Ectodermal cell (in vitro differentiated cells): Measurements from ENCODE around the gene PAX2. TPM values are rescaled to one million over a fixed set of nuclear protein-coding genes. Genes with fewer than 3 reads are reported as not detected.
"Not testable (repeated sequence)": the region's sequence is repeated elsewhere in the genome, so short reads cannot be mapped to it uniquely, and the experiment has no call there.

Experiments used
- H3K27ac ChIP-seq: 2 replicates; pipeline ENCODE4 v1.7.0; 2013; ENCODE audit warnings: mild to moderate bottlenecking, low read depth, low read length; ENCODE audit not compliant: insufficient read depth, poor library complexity, severe bottlenecking
- H3K27me3 ChIP-seq: 2 replicates; pipeline ENCODE4 v1.7.0; 2013; ENCODE audit warnings: mild to moderate bottlenecking, low read length; ENCODE audit not compliant: insufficient read depth, control insufficient read depth, poor library complexity, severe bottlenecking
- H3K36me3 ChIP-seq: one replicate; pipeline ENCODE4 v1.7.0; 2013; ENCODE audit warnings: low read length; ENCODE audit not compliant: control insufficient read depth, insufficient read depth
- H3K4me1 ChIP-seq: one replicate; pipeline ENCODE4 v1.7.0; 2013; ENCODE audit warnings: low read length; ENCODE audit not compliant: control insufficient read depth, insufficient read depth
- H3K4me3 ChIP-seq: 2 replicates; pipeline ENCODE4 v1.7.0; 2013; ENCODE audit warnings: low read depth, low read length, control low read depth; ENCODE audit not compliant: insufficient read depth
- H3K9me3 ChIP-seq: 2 replicates; pipeline ENCODE4 v1.7.0; 2013; ENCODE audit warnings: mild to moderate bottlenecking, low read length, moderate library complexity; ENCODE audit not compliant: control insufficient read depth
- WGBS, 2 experiments: methylation state at CpG; one replicate each; pipeline ENCODE4 v1.1.7; 2013; ENCODE audit warnings: missing lambda C conversion rate in 2 of 2; 5-methylcytosine and 5-hydroxymethylcytosine counted together
- polyA plus RNA-seq, 4 experiments: library from polyadenylated mRNA; stranded (reverse); fragments of 50-300 nt; gene quantifications; one replicate each; pipeline ENCODE4 v1.2.3, GENCODE V29; 2013

PAX2 gene
- polyA plus RNA-seq (2013, experiment 1 of 4): 6.7 TPM
- 6.2 TPM for polyA plus RNA-seq (2013, experiment 2 of 4)
- 4.1 TPM for polyA plus RNA-seq (2013, experiment 3 of 4)
- 2.4 TPM for polyA plus RNA-seq (2013, experiment 4 of 4)

DNA sequence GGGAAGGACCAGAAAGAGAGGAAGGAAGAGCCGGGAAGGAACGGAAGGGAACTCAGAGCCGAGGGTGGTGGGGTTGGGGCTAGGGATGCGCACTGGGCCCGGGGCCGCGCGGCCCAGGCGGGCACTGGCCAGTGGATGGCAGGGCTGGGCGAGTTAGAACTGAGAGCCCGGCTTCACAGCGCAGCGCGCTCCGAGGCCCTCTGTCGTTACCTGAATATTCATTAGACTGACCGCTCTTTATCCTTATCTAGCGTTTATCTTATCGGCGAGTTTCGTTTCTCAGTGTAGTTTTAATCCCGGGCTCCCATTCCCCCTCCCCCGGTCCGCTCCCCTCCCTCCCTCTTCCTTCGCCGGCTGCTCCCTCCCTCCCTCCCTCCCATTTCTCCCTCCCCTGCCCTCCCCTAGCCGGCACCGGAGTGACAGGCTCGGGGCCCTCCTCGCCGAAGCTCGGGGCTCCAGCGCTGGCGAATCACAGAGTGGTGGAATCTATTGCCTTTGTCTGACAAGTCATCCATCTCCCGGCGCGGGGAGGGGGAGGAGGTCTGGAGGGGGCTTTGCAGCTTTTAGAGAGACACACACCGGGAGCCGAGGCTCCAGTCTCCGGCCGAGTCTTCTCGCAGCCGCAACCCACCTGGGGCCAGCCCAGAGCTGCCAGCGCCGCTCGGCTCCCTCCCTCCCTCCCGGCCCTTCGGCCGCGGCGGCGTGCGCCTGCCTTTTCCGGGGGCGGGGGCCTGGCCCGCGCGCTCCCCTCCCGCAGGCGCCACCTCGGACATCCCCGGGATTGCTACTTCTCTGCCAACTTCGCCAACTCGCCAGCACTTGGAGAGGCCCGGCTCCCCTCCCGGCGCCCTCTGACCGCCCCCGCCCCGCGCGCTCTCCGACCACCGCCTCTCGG is at the start of gene PAX2:
Gene PAX2 (plus strand): TSS at position 596 of the 895 bp plus-strand sequence. CDS start 679 bp downstream, outside the sequence.
- peak within 1 kb of the TSS; percentile 49 for H3K4me3 ChIP-seq
- H3K4me1 ChIP-seq: peaks cover 53% of the 10 kb centered on the region
- H3K27me3 ChIP-seq: peaks cover 100% of the 10 kb centered on the region
- H3K9me3 ChIP-seq: no peaks in the 10 kb centered on the region
- H3K36me3 ChIP-seq: no peaks in the 10 kb centered on the region
- H3K27ac ChIP-seq: no peak within 1 kb of the TSS
- WGBS, 2 experiments: 0% methylated on average over 75 of the region's 75 CpGs

DNA sequence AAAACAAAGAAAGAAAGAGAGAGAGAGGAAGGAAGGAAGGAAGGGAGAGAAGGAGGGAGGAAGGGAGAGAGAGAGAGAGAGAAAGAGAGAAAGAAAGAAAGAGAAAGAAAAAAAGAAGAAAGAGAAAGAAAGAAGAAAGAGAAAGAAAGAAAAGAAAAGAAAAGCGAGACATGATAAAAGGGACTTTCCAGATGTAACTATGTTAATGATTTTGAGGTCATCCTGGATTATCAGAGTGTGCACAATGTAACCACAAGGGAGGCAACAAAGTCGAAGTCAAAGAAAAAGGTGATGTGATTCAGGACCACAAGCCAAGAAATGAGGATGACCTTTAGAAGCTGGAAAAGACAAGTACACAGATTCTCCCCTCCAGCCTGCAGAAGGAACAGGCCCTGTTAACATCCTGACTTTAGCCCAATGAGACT is 48.9 kb upstream of the PAX2 start:
- no peaks in the 10 kb centered on the region for H3K36me3 ChIP-seq
- 80 to 92% methylated on average over 2 of the region's 2 CpGs for WGBS, 2 experiments
- no peaks in the 10 kb centered on the region for H3K9me3 ChIP-seq
- no peak overlapping the region for H3K4me3 ChIP-seq
- H3K27me3 ChIP-seq: peaks cover 42% of the 10 kb centered on the region
- H3K4me1 ChIP-seq: no peaks in the 10 kb centered on the region
- H3K27ac ChIP-seq: no peak overlapping the region

DNA sequence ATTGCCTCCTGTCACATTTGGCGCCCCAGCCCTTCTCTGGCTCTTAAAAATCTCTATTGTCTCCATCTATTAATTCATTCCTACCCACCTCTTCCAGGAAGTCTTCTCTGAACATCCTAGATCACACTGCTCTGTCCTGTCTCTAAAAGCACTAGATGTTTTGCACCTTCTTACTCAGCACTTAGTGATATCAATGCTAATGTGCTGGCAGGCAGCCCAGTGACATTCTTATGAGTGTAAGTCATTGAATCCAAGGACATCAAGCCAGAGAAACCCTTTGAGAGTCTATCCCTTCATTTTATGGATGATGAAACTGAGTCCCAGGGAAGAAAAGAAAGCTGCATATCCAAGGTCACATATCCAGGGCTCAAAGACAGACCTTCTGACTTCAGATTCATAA is 48.3 kb upstream of the PAX2 start:
- H3K27me3 ChIP-seq: peaks cover 36% of the 10 kb centered on the region
- WGBS, 2 experiments: 79 to 86% methylated on average over 1 of the region's 1 CpG
- H3K27ac ChIP-seq: no peak overlapping the region
- H3K4me3 ChIP-seq: no peak overlapping the region
- H3K9me3 ChIP-seq: no peaks in the 10 kb centered on the region
- no peaks in the 10 kb centered on the region for H3K36me3 ChIP-seq
- no peaks in the 10 kb centered on the region for H3K4me1 ChIP-seq

DNA sequence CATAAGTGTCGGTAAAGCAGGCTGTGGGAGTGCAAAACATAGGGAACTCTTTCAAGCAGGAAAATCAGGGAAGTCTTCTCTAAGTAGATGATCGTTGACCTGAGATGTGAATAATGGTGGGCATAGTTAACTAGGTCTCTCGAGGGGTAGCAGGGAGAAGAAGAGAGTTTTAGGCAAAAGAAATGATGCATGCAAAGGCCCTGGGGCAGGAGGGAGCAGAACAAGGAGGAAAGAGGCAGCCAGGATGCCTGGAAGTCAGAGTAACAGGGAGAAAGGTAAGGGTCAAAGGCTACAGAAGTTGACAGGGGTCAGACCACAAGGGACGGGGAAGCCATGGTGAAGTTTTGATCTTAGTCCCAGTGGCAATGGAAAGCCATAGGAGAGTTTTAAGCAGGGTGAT is 47.8 kb upstream of the PAX2 start:
- H3K4me1 ChIP-seq: no peaks in the 10 kb centered on the region
- H3K36me3 ChIP-seq: no peaks in the 10 kb centered on the region
- WGBS, 2 experiments: 88 to 89% methylated on average over 4 of the region's 4 CpGs
- H3K9me3 ChIP-seq: no peaks in the 10 kb centered on the region
- H3K4me3 ChIP-seq: no peak overlapping the region
- H3K27ac ChIP-seq: no peak overlapping the region
- peaks cover 33% of the 10 kb centered on the region for H3K27me3 ChIP-seq

DNA sequence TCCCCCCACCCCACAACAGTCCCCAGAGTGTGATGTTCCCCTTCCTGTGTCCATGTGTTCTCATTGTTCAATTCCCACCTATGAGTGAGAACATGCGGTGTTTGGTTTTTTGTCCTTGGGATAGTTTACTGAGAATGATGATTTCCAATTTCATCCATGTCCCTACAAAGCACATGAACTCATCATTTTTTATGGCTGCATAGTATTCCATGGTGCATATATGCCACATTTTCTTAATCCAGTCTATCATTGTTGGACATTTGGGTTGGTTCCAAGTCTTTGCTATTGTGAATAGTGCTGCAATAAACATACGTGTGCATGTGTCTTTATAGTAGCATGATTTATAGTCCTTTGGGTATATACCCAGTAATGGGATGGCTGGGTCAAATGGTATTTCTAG is 43.7 kb upstream of the PAX2 start:
- H3K27ac ChIP-seq, H3K4me1 ChIP-seq, H3K36me3 ChIP-seq, H3K4me3 ChIP-seq, H3K9me3 ChIP-seq: not testable (repeated sequence)
- H3K27me3 ChIP-seq: peaks cover 47% of the 10 kb centered on the region
- no CpG with 5 or more reads among the region's 2 CpGs for WGBS, 2 experiments

DNA sequence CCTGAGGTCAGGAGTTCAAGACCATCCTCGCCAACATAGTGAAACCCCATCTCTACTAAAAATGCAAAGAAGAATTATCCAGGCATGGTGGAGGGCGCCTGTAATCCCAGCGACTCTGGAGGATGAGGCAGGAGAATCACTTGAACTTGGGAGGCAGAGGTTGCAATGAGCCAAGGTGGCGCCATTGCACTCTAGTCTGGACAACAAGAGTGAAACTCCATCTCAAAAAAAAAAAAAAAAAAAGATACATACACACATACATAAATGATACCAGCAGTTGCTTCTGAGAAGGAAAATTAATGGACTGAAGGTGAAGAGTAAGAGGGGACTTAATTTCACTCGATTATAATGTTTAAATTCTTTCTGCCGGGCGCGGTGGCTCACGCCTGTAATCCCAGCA is 40.2 kb upstream of the PAX2 start:
- Histone ChIP-seq H3K27me3 (peaks cover 60% of the 10 kb centered on the region), H3K4me3 (no peak overlapping the region), H3K27ac (no peak overlapping the region), H3K9me3 (no peaks in the 10 kb centered on the region), H3K4me1 (peaks cover 11% of the 10 kb centered on the region), H3K36me3 (no peaks in the 10 kb centered on the region)
- 78 to 79% methylated on average over 9 of the region's 9 CpGs for WGBS, 2 experiments

DNA sequence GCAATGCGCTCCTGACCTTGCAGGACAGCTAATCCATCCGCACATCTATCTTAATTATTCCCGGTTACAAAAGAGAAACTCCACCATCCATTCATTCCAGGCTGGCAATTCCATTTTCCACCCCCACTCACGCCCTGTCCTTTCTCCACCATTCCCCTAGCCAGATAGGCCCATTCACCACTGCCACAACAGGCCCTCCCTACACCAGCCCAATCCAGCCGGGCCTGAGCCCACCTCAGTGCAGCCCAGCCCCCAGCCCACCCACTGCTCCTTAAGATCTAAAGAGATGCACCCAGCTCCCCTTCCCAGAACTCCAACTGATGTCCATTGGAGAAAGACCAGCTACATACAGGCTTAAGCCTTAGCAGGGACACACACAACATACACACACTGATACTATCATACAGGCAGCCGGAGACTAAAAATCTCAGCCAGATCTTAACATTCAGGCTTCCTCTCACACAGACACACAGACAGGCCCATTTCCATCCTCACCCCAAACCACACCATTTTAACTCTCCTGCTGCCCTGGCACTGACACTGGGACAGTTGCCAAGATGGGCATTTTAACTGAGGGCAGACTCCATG is 38.0 kb upstream of the PAX2 start:
- H3K27me3 ChIP-seq: peaks cover 71% of the 10 kb centered on the region
- 81 to 84% methylated on average over 6 of the region's 6 CpGs for WGBS, 2 experiments
- no peaks in the 10 kb centered on the region for H3K9me3 ChIP-seq
- H3K4me1 ChIP-seq: peaks cover 22% of the 10 kb centered on the region
- no peak overlapping the region for H3K4me3 ChIP-seq
- H3K36me3 ChIP-seq: no peaks in the 10 kb centered on the region
- no peak overlapping the region for H3K27ac ChIP-seq

DNA sequence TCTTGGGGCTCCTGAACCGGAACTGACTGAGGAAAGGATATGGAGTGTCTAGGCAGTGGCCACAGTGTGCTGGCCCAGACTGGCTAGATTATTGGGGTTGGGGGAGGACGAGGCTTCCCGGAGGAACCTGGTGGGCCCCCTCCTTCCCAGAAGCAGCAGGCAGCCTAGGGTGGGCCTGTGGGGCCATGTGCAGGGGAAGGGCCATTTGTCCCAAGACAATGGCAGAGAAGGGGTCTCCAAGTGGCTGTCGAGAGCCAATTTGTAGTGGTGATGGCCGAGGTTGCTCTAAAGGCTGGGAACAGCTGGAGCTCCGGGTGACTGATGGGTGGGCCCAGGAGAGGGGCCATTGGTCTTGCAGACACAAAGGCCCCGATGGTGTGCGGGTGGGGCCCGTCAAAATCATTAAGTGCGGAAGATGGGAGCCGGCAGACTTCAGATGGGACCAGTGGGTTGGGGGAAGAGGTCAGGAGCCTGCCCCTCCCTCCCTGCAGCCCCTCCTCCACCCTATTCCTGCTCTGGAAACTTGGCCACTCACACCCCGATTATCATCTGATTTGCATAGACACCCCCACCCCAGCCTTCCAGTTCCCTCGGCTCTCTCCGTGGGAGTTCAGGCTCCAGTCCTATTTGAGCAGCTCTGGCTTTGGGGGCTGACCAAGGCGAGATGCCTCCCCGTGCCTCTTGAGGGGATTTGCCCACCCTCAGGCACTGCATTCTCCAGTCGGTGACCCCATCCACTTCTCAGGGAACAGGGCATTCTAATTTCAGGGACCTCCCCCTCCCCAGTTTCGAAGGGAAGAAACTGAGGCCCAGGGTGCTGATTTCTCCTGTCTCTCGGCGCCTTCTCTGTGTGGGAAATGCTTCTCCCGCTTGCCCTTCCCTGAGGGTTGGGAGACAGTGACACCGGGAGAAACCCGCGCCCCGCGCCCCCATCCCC is 36.0 kb upstream of the PAX2 start:
- Histone ChIP-seq H3K9me3 (no peaks in the 10 kb centered on the region), H3K27ac (no peak overlapping the region), H3K4me1 (peaks cover 32% of the 10 kb centered on the region), H3K27me3 (peaks cover 86% of the 10 kb centered on the region), H3K36me3 (no peaks in the 10 kb centered on the region), H3K4me3 (peak overlapping the region; percentile 23)
- 21 to 25% methylated on average over 26 of the region's 26 CpGs for WGBS, 2 experiments

DNA sequence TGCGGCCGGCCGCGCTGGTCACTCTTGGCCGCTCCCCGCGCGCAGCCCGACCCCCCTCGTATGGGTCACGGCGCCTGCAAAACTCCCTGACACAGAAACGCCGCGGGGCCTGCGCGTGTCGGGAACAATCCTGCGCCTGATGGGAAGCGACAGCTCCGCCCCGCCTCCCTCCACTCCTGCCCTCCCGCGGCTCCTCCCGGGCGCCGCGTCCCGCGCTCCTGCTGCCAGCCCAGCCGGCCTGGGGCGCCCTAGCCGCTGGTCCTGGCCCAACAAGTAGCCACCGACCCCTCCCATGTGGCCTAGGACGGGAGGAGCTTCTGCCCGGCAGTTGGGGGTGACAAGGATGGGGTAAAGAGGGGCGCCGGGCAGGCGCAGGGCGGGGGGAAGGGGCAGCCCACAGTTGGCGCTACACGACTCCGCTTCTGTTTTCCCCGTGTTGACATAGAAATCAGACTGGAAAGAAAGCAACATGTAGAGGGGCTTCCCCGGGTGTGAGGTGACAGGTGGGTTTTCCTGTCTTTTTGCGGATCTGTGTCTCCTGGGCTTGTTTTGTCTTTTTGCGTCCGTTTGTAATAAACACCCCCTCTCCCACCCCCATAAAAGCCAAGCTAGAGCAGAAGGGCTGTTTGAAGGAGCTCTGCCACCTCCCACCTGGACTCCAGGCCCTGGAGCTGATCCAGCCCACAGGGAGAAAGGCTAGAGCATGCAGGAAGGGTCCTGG is 35.1 kb upstream of the PAX2 start:
- Histone ChIP-seq H3K9me3 (no peaks in the 10 kb centered on the region), H3K36me3 (no peaks in the 10 kb centered on the region), H3K27me3 (peaks cover 94% of the 10 kb centered on the region), H3K27ac (no peak overlapping the region), H3K4me3 (peak overlapping the region; percentile 23), H3K4me1 (peaks cover 32% of the 10 kb centered on the region)
- 4% methylated on average over 48 of the region's 48 CpGs for WGBS, 2 experiments
